DOHH2 (cell line): ENCODE data around the gene MOB2.

ENCODE experiments used
- H3F3A ChIP-seq: fragments of 200-600 bp; sonication (generic), shearing (Covaris generic); 2 replicates; pipeline ENCODE4 v1.6.0; 2016; ENCODE audit warnings: antibody characterized with exemption, mild to moderate bottlenecking; ENCODE audit not compliant: control insufficient read depth, insufficient read depth
- H3K27ac ChIP-seq: fragments of 200-600 bp; sonication (generic); 2 replicates; pipeline ENCODE4 v1.5.1; 2014; ENCODE audit warnings: low read depth, mild to moderate bottlenecking, low read length, moderate library complexity
- H3K27me3 ChIP-seq: fragments of 200-600 bp; sonication (generic); 2 replicates; pipeline ENCODE4 v1.6.1; 2014; ENCODE audit warnings: mild to moderate bottlenecking, low read length, mixed read lengths; ENCODE audit not compliant: control insufficient read depth
- H3K36me3 ChIP-seq: fragments of 200-600 bp; sonication (generic); 2 replicates; pipeline ENCODE4 v1.6.1; 2014; ENCODE audit warnings: mild to moderate bottlenecking, low read length, moderate library complexity, mixed read lengths; ENCODE audit not compliant: control insufficient read depth
- H3K4me1 ChIP-seq: fragments of 200-600 bp; sonication (generic); 2 replicates; pipeline ENCODE4 v1.6.1; 2014; ENCODE audit warnings: mild to moderate bottlenecking, low read length, mixed read lengths; ENCODE audit not compliant: control insufficient read depth
- H3K4me2 ChIP-seq: fragments of 200-600 bp; sonication (generic); 2 replicates; pipeline ENCODE4 v1.6.0; 2014; ENCODE audit warnings: mild to moderate bottlenecking, low read length, moderate library complexity
- H3K4me3 ChIP-seq: fragments of 200-600 bp; sonication (generic); 2 replicates; pipeline ENCODE4 v1.5.1; 2014; ENCODE audit warnings: mild to moderate bottlenecking, low read length, mixed read lengths
- H3K79me2 ChIP-seq: fragments of 200-600 bp; sonication (generic); 2 replicates; pipeline ENCODE4 v1.6.1; 2014; ENCODE audit warnings: mild to moderate bottlenecking, low read length, mixed read lengths; ENCODE audit not compliant: control insufficient read depth
- H3K9me2 ChIP-seq: fragments of 200-600 bp; sonication (generic); replicated peaks from 2 replicates; pipeline ENCODE4 v1.6.1; 2014; ENCODE audit warnings: mild to moderate bottlenecking, low read length, mixed read lengths; ENCODE audit not compliant: control insufficient read depth
- H3K9me3 ChIP-seq: fragments of 200-600 bp; sonication (generic); 2 replicates; pipeline ENCODE4 v1.6.1; 2014; ENCODE audit warnings: antibody characterized with exemption, low read length, mixed read lengths; ENCODE audit not compliant: control insufficient read depth, insufficient read depth
- H4K20me1 ChIP-seq: fragments of 200-600 bp; sonication (generic); 2 replicates; pipeline ENCODE4 v1.6.0; 2014; ENCODE audit warnings: low read depth, mild to moderate bottlenecking, antibody characterized with exemption, low read length, moderate library complexity; ENCODE audit not compliant: control insufficient read depth, insufficient read depth
- EZH2phosphoT487 ChIP-seq: fragments of 200-600 bp; sonication (generic); IDR thresholded peaks from 2 replicates; pipeline ENCODE4 v1.6.1; 2017; ENCODE audit warnings: borderline replicate concordance, mild to moderate bottlenecking, antibody characterized with exemption, low read length, moderate library complexity, mixed read lengths
- TF ChIP-seq, protein P1 (sequence below): fragments of 200-600 bp; sonication (generic); IDR thresholded peaks from one replicate; pipeline ENCODE4 v1.5.1; 2014; ENCODE audit warnings: antibody characterized with exemption, mild to moderate bottlenecking, low read depth, low read length; ENCODE audit not compliant: poor library complexity, severe bottlenecking

Gene MOB2

DNA sequence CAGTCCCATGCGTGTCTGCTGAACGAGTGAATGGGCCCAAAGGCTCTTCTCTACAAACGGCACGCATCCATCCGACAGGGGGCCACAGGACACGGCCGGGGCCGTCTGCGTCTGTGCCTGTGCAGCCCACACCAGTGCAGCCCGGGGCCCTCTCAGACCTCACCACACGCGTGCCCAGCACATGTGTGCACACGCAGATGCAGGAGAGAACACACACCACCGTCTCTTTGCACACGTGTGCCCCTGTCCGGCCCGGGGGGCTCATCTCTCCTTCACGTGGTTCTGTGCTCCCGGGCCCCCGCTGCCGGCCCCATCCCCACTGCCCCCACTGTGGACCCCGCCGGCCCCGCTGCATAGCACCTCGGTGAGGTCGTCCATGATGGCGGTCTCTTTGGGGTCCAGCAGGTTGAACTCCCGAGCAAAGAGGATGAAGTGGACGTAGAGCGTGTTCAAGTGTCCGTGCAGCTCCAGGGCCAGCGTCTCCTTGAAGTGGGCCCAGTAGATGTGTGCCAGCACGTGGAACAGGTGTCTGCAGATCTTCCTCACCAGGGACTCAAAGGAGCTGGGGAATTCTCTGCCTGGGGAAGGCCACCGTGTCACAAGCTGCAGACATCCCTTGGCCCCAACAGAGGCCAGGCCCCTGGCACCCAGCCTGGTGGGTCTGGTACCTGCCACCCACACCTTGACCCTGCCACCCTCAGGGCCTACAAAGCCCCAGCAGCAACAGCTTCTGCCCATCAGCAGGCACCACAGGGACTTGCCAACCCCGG lies 16.5 kb downstream of the MOB2 start:
- H3K4me1 ChIP-seq: no peaks in the 10 kb centered on the region
- no peaks in the 10 kb centered on the region for H3K9me3 ChIP-seq
- H3K79me2 ChIP-seq: no peaks in the 10 kb centered on the region
- no peaks in the 10 kb centered on the region for H3K36me3 ChIP-seq
- TF ChIP-seq EZH2phosphoT487: no peak
- TF ChIP-seq, protein P1, sequence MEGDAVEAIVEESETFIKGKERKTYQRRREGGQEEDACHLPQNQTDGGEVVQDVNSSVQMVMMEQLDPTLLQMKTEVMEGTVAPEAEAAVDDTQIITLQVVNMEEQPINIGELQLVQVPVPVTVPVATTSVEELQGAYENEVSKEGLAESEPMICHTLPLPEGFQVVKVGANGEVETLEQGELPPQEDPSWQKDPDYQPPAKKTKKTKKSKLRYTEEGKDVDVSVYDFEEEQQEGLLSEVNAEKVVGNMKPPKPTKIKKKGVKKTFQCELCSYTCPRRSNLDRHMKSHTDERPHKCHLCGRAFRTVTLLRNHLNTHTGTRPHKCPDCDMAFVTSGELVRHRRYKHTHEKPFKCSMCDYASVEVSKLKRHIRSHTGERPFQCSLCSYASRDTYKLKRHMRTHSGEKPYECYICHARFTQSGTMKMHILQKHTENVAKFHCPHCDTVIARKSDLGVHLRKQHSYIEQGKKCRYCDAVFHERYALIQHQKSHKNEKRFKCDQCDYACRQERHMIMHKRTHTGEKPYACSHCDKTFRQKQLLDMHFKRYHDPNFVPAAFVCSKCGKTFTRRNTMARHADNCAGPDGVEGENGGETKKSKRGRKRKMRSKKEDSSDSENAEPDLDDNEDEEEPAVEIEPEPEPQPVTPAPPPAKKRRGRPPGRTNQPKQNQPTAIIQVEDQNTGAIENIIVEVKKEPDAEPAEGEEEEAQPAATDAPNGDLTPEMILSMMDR: no peak
- H4K20me1 ChIP-seq: no peaks in the 10 kb centered on the region
- H3K27ac ChIP-seq: no peak overlapping the region
- no peak overlapping the region for H3K4me2 ChIP-seq
- no peaks in the 10 kb centered on the region for H3F3A ChIP-seq
- H3K9me2 ChIP-seq: no peaks in the 10 kb centered on the region
- H3K27me3 ChIP-seq: no peaks in the 10 kb centered on the region
- H3K4me3 ChIP-seq: no peak overlapping the region

DNA sequence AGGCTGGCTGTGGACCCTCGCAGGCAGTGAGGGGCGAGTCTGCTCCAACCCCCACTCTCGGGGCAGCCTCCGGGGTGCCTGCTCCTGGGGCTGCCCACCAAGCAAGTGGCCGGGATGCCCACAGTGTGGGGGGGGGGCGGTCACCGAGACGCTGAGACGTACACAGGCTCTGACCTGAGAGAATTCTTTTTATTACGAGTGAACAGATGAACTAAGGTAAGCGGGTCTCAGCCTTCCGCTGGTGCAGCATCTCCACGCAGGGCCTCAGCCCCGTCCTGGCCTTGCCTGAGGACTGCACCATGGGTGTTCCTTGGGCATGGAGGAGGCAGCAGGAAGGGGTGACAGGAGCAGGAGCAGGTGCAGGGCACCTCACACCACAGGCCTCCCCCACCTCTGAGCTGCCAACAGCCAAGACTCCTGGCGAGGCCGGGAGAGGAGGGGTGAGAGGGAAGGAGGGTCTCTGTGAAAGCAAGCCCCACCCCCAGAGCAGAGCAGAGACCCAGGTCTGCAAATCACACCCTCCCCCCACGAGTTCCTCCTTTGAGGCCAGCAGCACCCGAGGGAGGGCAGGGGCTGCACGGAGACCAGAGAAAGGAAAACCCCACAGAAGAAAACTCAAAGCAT lies 17.2 kb downstream of the MOB2 start:
- H3K4me2 ChIP-seq: no peak overlapping the region

DNA sequence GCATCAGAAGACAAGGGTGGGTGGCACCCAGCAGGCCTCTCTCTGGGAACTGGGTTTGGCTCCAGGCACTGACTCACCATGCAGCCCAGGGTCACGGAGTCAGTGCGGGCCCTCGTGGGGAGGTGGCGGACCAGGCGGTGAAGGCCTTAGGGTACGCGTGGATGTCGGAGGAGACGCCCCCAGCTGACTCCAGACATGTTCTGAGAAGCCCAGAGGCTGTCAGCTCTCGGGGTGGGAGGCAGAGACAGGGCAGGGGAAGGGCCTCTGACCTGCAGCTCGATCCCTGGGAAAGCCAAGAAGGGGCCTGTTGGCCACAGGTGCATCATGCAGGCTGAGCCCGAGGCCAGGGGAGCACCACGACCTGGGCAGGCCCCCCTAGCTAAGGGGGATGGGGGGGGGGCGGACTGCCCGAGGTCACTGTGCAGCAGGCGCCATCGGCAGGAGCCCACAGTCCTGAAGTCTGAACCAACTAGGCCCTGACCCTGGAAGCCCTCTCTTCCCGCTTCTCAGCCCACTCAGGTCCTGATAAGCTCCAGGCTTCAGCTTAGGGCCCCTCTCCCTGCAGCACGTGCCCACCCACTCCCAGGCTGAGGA lies 18.0 kb downstream of the MOB2 start:
- Histone ChIP-seq H3K4me2 (no peak overlapping the region), H3K9me2 (no peaks in the 10 kb centered on the region), H3K9me3 (no peaks in the 10 kb centered on the region), H4K20me1 (no peaks in the 10 kb centered on the region; the same call in 1 of the 2 replicates), H3K27ac (no peak overlapping the region), H3F3A (no peaks in the 10 kb centered on the region), H3K36me3 (no peaks in the 10 kb centered on the region), H3K4me1 (no peaks in the 10 kb centered on the region), H3K27me3 (no peaks in the 10 kb centered on the region), H3K79me2 (no peaks in the 10 kb centered on the region), H3K4me3 (no peak overlapping the region)
- no peak for TF ChIP-seq EZH2phosphoT487
- TF ChIP-seq, protein P1: no peak

More for the DNA sequence above, 17.2 kb downstream of the MOB2 start:
- H3F3A ChIP-seq: no peaks in the 10 kb centered on the region
- H3K27me3 ChIP-seq: no peaks in the 10 kb centered on the region
- H3K79me2 ChIP-seq: no peaks in the 10 kb centered on the region
- no peaks in the 10 kb centered on the region for H3K36me3 ChIP-seq
- H3K4me3 ChIP-seq: no peak overlapping the region
- no peaks in the 10 kb centered on the region for H3K9me3 ChIP-seq
- TF ChIP-seq EZH2phosphoT487: no peak
- TF ChIP-seq, protein P1: no peak
- H4K20me1 ChIP-seq: no peaks in the 10 kb centered on the region; the same call in 1 of the 2 replicates
- H3K9me2 ChIP-seq: no peaks in the 10 kb centered on the region
- no peaks in the 10 kb centered on the region for H3K4me1 ChIP-seq
- H3K27ac ChIP-seq: no peak overlapping the region
